ENCODE data around the gene ATG10. TPM values are rescaled to one million over a fixed set of nuclear protein-coding genes. Genes with fewer than 3 reads are reported as not detected.

The ATG10 gene
- polyA plus RNA-seq, 1 of the 3 experiments (the other 2 are of a cell fraction): 3.2 TPM

DNA sequence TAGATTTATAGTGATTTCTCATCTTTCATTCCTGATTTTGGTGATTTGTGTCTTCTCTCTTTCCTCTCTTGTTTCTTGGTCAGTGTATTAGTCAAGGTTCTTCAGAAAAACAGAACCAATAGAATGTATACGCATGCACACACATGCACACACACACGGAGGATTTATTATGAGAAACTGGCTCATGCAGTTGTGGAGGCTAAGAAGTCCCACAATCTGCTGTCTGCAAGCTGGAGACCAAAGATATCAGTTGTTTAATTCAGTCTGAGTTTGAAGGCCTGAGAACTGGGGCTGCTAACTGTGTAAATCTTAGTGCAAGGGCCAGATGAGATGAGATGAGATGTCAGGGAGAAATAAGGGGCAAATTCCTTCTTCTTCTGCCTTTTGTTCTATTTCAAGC lies 312.1 kb downstream of the ATG10 start:
- ChIA-PET CTCF (interaction anchor here (1.6 kb wide), 1 partner anchor 29 kb away, joined by 5 read pairs; no protein-coding TSS in a partner anchor), POLR2A (no interaction called here)
- Histone ChIP-seq H4K20me1 (ENCODE audit: insufficient read depth) (no peaks in the 10 kb centered on the region), H3K27ac (ENCODE audit: low read depth in 2 of 2, low read length in 1 of 2) (no peak overlapping the region), H3F3A (replicated peaks; ENCODE audit: insufficient read depth) (peaks cover 4% of the 10 kb centered on the region), H3K4me1 (ENCODE audit: control insufficient read depth in 1 of 2, insufficient read depth in 2 of 2, low read depth in 1 of 2, low read length in 1 of 2) (peaks cover 0 to 2% of the 10 kb centered on the region in 2 experiments; a peak in 1 of 4 replicates), H3K36me3 (replicated peaks in 1 of 2; ENCODE audit: control insufficient read depth in 1 of 2, insufficient read depth in 2 of 2, low read length in 1 of 2) (no peaks in the 10 kb centered on the region), H3K9ac (no peak overlapping the region), H3K9me2 (no peaks in the 10 kb centered on the region), H3K79me2 (ENCODE audit: insufficient read depth) (peaks cover 3% of the 10 kb centered on the region; the same call in 1 of the 2 replicates), H3K4me3 (ENCODE audit: low read depth in 2 of 2, low read length in 1 of 2) (no peak overlapping the region), H3K27me3 (ENCODE audit: insufficient read depth) (no peaks in the 10 kb centered on the region), H3K4me2 (no peak overlapping the region), H3K9me3 (no peaks in the 10 kb centered on the region), H2AFZ (ENCODE audit: low read depth) (no peak overlapping the region)
- WGBS (ENCODE audit: low lambda C conversion rate): 85% methylated on average over 2 of the region's 2 CpGs
- TF ChIP-seq TCF12 (IDR thresholded peaks at IDR 0.05): no peak
- no peak for TF ChIP-seq SMC3 (IDR thresholded peaks at IDR 0.05; ENCODE audit: low read depth, low read length)
- TF ChIP-seq, protein P1, sequence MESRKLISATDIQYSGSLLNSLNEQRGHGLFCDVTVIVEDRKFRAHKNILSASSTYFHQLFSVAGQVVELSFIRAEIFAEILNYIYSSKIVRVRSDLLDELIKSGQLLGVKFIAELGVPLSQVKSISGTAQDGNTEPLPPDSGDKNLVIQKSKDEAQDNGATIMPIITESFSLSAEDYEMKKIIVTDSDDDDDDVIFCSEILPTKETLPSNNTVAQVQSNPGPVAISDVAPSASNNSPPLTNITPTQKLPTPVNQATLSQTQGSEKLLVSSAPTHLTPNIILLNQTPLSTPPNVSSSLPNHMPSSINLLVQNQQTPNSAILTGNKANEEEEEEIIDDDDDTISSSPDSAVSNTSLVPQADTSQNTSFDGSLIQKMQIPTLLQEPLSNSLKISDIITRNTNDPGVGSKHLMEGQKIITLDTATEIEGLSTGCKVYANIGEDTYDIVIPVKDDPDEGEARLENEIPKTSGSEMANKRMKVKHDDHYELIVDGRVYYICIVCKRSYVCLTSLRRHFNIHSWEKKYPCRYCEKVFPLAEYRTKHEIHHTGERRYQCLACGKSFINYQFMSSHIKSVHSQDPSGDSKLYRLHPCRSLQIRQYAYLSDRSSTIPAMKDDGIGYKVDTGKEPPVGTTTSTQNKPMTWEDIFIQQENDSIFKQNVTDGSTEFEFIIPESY (IDR thresholded peaks at IDR 0.05; ENCODE audit: borderline replicate concordance, low read depth): no peak
- no peak for TF ChIP-seq NFIC (IDR thresholded peaks at IDR 0.05; ENCODE audit: borderline replicate concordance)
- no peak for TF ChIP-seq RAD21 (IDR thresholded peaks at IDR 0.05; ENCODE audit: low read length)
- TF ChIP-seq, protein P2, sequence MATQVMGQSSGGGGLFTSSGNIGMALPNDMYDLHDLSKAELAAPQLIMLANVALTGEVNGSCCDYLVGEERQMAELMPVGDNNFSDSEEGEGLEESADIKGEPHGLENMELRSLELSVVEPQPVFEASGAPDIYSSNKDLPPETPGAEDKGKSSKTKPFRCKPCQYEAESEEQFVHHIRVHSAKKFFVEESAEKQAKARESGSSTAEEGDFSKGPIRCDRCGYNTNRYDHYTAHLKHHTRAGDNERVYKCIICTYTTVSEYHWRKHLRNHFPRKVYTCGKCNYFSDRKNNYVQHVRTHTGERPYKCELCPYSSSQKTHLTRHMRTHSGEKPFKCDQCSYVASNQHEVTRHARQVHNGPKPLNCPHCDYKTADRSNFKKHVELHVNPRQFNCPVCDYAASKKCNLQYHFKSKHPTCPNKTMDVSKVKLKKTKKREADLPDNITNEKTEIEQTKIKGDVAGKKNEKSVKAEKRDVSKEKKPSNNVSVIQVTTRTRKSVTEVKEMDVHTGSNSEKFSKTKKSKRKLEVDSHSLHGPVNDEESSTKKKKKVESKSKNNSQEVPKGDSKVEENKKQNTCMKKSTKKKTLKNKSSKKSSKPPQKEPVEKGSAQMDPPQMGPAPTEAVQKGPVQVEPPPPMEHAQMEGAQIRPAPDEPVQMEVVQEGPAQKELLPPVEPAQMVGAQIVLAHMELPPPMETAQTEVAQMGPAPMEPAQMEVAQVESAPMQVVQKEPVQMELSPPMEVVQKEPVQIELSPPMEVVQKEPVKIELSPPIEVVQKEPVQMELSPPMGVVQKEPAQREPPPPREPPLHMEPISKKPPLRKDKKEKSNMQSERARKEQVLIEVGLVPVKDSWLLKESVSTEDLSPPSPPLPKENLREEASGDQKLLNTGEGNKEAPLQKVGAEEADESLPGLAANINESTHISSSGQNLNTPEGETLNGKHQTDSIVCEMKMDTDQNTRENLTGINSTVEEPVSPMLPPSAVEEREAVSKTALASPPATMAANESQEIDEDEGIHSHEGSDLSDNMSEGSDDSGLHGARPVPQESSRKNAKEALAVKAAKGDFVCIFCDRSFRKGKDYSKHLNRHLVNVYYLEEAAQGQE (IDR thresholded peaks at IDR 0.05; ENCODE audit: low read depth, low read length): no peak
- TF ChIP-seq CHD2 (IDR thresholded peaks at IDR 0.05; ENCODE audit: low read length, partially characterized antibody): no peak
- no peak for TF ChIP-seq EP300 (IDR thresholded peaks at IDR 0.05; ENCODE audit: borderline replicate concordance in 1 of 2, low read depth in 1 of 2, low read length in 1 of 2)
- TF ChIP-seq, protein P3, sequence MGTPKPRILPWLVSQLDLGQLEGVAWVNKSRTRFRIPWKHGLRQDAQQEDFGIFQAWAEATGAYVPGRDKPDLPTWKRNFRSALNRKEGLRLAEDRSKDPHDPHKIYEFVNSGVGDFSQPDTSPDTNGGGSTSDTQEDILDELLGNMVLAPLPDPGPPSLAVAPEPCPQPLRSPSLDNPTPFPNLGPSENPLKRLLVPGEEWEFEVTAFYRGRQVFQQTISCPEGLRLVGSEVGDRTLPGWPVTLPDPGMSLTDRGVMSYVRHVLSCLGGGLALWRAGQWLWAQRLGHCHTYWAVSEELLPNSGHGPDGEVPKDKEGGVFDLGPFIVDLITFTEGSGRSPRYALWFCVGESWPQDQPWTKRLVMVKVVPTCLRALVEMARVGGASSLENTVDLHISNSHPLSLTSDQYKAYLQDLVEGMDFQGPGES (IDR thresholded peaks at IDR 0.05; ENCODE audit: low read depth, low read length): no peak
- TF ChIP-seq, protein P4, sequence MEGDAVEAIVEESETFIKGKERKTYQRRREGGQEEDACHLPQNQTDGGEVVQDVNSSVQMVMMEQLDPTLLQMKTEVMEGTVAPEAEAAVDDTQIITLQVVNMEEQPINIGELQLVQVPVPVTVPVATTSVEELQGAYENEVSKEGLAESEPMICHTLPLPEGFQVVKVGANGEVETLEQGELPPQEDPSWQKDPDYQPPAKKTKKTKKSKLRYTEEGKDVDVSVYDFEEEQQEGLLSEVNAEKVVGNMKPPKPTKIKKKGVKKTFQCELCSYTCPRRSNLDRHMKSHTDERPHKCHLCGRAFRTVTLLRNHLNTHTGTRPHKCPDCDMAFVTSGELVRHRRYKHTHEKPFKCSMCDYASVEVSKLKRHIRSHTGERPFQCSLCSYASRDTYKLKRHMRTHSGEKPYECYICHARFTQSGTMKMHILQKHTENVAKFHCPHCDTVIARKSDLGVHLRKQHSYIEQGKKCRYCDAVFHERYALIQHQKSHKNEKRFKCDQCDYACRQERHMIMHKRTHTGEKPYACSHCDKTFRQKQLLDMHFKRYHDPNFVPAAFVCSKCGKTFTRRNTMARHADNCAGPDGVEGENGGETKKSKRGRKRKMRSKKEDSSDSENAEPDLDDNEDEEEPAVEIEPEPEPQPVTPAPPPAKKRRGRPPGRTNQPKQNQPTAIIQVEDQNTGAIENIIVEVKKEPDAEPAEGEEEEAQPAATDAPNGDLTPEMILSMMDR (IDR thresholded peaks at IDR 0.05): no peak
- TF ChIP-seq NRF1 (IDR thresholded peaks at IDR 0.05; ENCODE audit: low read depth, low read length): no peak
- DNase-seq: no peak
